Heart right ventricle (tissue), 16 donors: Measurements from ENCODE around the gene ABHD18. TPM values are rescaled to one million over a fixed set of nuclear protein-coding genes. Genes with fewer than 3 reads are reported as not detected.
"Not testable (repeated sequence)": the region's sequence is repeated elsewhere in the genome, so short reads cannot be mapped to it uniquely, and the experiment has no call there.

Source experiments
- ATAC-seq, 8 donors: fragments of 200-7000 bp; cut with Tn5 transposase; one replicate each; pipeline ENCODE4 v1.9.1; 2020; ENCODE audit warnings: mild to moderate bottlenecking in 8 of 8, moderate library complexity in 8 of 8, moderate number of reproducible peaks in 1 of 8
- DNase-seq, 2 donors: peaks; one replicate each; pipeline ENCODE4 v3.0.0-alpha.2; 2020
- H3K27ac ChIP-seq, 10 donors: fragments of 200-600 bp; sonication (generic) in 2 of 10; one replicate each; pipeline versions ENCODE4 v1.5.0 to v1.8.0; 2020 to 2022; ENCODE audit warnings: mild to moderate bottlenecking in 3 of 10
- H3K27me3 ChIP-seq, 7 donors: fragments of 200-600 bp; one replicate each; pipeline ENCODE4 v1.8.0; 2021 to 2022; ENCODE audit warnings: mild to moderate bottlenecking in 2 of 7
- H3K36me3 ChIP-seq, 9 donors: fragments of 200-600 bp; sonication (generic) in 1 of 9; one replicate each; pipeline versions ENCODE4 v1.5.0 to v1.8.0; 2020 to 2022; ENCODE audit warnings: mild to moderate bottlenecking in 2 of 9
- H3K4me1 ChIP-seq, 9 donors: fragments of 200-600 bp; sonication (generic) in 1 of 9; one replicate each; pipeline versions ENCODE4 v1.5.0 to v1.8.0; 2020 to 2022; ENCODE audit warnings: mild to moderate bottlenecking in 4 of 9
- H3K4me3 ChIP-seq, 10 donors: fragments of 200-600 bp; sonication (generic) in 2 of 10; one replicate each; pipeline versions ENCODE4 v1.5.0 to v1.8.0; 2020 to 2022; ENCODE audit warnings: mild to moderate bottlenecking in 7 of 10, moderate library complexity in 2 of 10
- H3K9me3 ChIP-seq, 11 donors: fragments of 200-600 bp in 10 of 11; sonication (generic) in 2 of 11; one replicate each; pipeline versions ENCODE4 v1.5.0 to v1.8.0; 2013 to 2022; ENCODE audit warnings: mild to moderate bottlenecking in 2 of 11, control low read depth in 1 of 11, moderate library complexity in 1 of 11
- WGBS, 2 donors: extraction: QIAGEN DNeasy Blood & Tissue Kit; methylation state at CpG; one replicate each; pipeline ENCODE4 v1.1.7; 2013; ENCODE audit warnings: inconsistent platforms in 1 of 2; 5-methylcytosine and 5-hydroxymethylcytosine counted together
- intact Hi-C, 10 donors: fragments of 100-400 bp; cut with DNase I; formaldehyde crosslinking; loops; one replicate each; pipeline versions ENCODE4 v1.11.1 to v1.14.2; 2022
- polyA plus RNA-seq, 2 donors: library from polyadenylated mRNA; stranded (reverse); fragments of 200-250 nt; gene quantifications; one replicate each; pipeline ENCODE4 v1.2.3, GENCODE V29; 2013
- total RNA-seq, 10 donors: library from RNA; stranded (reverse); fragmentation: NEBNext Ultra II Directional in 3 of 10; extraction: Animal tissue kit (Norgen Biotek cat#: 25700) in 3 of 10; gene quantifications; one replicate each; pipeline versions ENCODE4 v1.2.1 to v1.2.4, GENCODE V29; 2021 to 2023
- TF ChIP-seq, protein P1 (sequence below), 9 donors: fragments of 200-600 bp; sonication (generic) in 2 of 9; IDR thresholded peaks; one replicate each; pipeline versions ENCODE4 v1.5.0 to v1.8.0; 2021 to 2022; ENCODE audit warnings: antibody characterized with exemption in 9 of 9, mild to moderate bottlenecking in 5 of 9, moderate library complexity in 1 of 9
- donor health status: Arrhythmogenic right ventricular cardiomyopathy.
- donor health status: ischemic (EF 13 %, LVEDD 7.1; RV severe dilation, severe dysfunction).
- donor health status: healthy with polysubstance abuse.
- donor health status: DM: no; HTN: yes; CAD: no.
- donor health status: DM: no; HTN: no; CAD: no.
- donor health status: ischemic (EF 25% LVEDD 6.9; RV normal size, moderate dysfunction).
- donor health status: ischemic (EF 25% LVEDD 5.7; RV mildly dilated, moderate dysfunction).
- donor health status: healthy.
- donor health status: DM: yes; HTN: yes; CAD: no.
- donor health status: Ischemic cardiomyopathy.
- donor health status: ischemic (EF 35%, LVEDD 5.7; RV mildly dilated, moderate dysfunction).
- donor health status: nonischemic (EF 11% LVEDD 7.7; RV severe dilation, severe dysfunction).
- donor health status: DM: yes; HTN: yes; CAD: no.
- donor health status: PGD.
- donor health status: ischemic (EF 29% LVEDD 5.4; RV normal size, mild dysfunction).
- donor health status: nonischemic (EF 23%, LVEDD 6.1; RV moderate dilation, normal function).

The ABHD18 gene
- total and polyA plus RNA-seq, 12 donors = 4.7 to 55.9 (median 18.2) TPM

DNA sequence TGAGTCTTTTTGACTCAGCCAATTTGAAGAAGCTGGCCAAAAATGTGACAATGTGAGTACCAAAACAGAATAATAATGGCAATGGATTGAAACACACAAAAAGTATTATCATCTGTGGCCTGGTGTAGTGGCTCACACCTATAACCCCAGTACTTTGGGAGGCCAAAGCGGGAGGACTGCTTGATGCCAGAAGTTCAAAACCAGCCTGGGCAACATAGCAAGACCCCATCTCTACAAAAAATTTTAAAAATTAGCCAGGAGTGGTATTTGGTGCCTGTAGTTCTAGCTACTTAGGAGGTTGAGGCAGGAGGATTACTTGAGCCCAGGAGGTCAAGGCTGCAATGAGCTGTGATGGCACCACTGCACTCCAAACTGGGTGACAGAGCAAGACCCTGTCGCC lies 43.0 kb upstream of the ABHD18 start:
- ATAC-seq = no peak
- peaks cover 0 to 4% (median 0%) of the 10 kb centered on the region in 9 donors for H3K4me1 ChIP-seq
- DNase-seq = no peak
- no peaks in the 10 kb centered on the region for H3K27me3 ChIP-seq
- no peak overlapping the region for H3K4me3 ChIP-seq
- no peak overlapping the region for H3K27ac ChIP-seq
- 99 to 100% methylated on average over 2 of the region's 2 CpGs for WGBS, 2 donors
- H3K9me3 ChIP-seq = peaks cover 0 to 6% (median 0%) of the 10 kb centered on the region in 11 donors
- intact Hi-C loops = no loop called here
- TF ChIP-seq, protein P1, sequence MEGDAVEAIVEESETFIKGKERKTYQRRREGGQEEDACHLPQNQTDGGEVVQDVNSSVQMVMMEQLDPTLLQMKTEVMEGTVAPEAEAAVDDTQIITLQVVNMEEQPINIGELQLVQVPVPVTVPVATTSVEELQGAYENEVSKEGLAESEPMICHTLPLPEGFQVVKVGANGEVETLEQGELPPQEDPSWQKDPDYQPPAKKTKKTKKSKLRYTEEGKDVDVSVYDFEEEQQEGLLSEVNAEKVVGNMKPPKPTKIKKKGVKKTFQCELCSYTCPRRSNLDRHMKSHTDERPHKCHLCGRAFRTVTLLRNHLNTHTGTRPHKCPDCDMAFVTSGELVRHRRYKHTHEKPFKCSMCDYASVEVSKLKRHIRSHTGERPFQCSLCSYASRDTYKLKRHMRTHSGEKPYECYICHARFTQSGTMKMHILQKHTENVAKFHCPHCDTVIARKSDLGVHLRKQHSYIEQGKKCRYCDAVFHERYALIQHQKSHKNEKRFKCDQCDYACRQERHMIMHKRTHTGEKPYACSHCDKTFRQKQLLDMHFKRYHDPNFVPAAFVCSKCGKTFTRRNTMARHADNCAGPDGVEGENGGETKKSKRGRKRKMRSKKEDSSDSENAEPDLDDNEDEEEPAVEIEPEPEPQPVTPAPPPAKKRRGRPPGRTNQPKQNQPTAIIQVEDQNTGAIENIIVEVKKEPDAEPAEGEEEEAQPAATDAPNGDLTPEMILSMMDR (IDR thresholded peaks at IDR 0.05) = no peak
- H3K36me3 ChIP-seq = peaks cover 0 to 83% (median 25%) of the 10 kb centered on the region in 9 donors

DNA sequence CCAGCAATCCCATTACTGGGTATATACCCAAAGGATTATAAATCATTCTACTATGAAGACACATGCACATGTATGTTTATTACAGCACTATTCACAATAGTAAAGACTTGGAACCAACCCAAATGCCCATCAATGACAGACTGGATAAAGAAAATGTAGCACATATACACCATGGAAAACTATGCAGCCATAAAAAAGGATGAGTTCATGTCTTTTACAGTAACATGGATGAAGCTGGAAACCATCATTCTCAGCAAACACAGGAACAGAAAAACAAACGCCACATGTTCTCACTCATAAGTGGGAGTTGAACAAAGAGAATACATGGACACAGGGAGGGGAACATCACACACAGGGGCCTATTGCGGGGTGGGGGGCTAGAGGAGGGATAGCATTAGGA lies 39.5 kb upstream of the ABHD18 start:
- H3K4me3 ChIP-seq, H3K4me1 ChIP-seq, intact Hi-C loops, H3K27ac ChIP-seq, ATAC-seq, H3K27me3 ChIP-seq, H3K9me3 ChIP-seq, DNase-seq: not testable (repeated sequence)
- 98 to 100% methylated on average over 2 of the region's 2 CpGs for WGBS, 2 donors
- peaks cover 0 to 84% (median 25%) of the 10 kb centered on the region in 9 donors for H3K36me3 ChIP-seq

DNA sequence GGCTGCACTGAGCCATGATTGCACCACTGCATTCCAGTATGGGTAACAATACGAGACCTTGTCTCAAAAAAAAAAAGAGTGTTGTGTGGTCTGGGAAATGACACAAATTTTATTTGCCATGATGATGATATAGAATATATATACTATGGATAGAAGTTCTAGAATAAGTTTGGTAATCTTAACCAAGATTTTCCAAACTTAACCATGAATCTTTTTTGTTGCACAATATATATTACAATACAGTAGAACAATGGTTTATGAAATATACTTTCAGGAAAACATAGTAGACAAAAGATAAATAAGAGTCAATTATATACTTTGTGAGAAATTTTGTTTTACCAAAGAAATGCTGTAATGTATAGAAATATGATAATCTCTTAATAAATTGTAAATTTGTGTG lies 35.0 kb upstream of the ABHD18 start:
- no peak for ATAC-seq
- no peak for DNase-seq
- no peak overlapping the region for H3K27ac ChIP-seq
- peaks cover 0 to 6% (median 0%) of the 10 kb centered on the region in 11 donors for H3K9me3 ChIP-seq
- TF ChIP-seq, protein P1 (IDR thresholded peaks at IDR 0.05) = no peak
- WGBS, 2 donors = 96% methylated on average over 1 of the region's 1 CpG
- peaks cover 0 to 79% (median 17%) of the 10 kb centered on the region in 9 donors for H3K36me3 ChIP-seq
- no peaks in the 10 kb centered on the region for H3K27me3 ChIP-seq
- H3K4me1 ChIP-seq = no peaks in the 10 kb centered on the region
- intact Hi-C loops = no loop called here
- no peak overlapping the region for H3K4me3 ChIP-seq

DNA sequence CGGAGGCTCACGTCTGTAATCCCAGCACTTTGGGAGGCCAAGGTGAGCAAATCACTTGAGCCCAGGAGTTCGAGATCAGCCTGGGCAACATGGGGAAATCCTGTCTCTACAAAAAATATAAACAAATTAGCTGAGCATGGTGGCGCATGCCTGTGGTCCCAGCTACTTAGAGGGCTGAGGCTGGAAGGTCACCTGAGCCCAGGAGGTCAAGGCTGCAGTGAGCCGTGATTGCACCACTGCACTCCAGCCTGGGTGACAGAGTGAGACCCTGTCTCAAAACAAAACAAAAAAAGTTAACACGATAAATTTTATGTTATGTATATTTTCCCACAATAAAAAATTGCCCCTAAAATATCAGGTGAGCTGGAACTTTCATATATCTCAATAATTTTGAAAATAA lies 33.4 kb upstream of the ABHD18 start:
- peaks cover 0 to 63% (median 16%) of the 10 kb centered on the region in 9 donors for H3K36me3 ChIP-seq
- H3K9me3 ChIP-seq, H3K4me1 ChIP-seq, H3K4me3 ChIP-seq, H3K27me3 ChIP-seq, ATAC-seq, intact Hi-C loops, H3K27ac ChIP-seq, DNase-seq: not testable (repeated sequence)
- WGBS, 2 donors = 78 to 85% methylated on average over 6 of the region's 6 CpGs

DNA sequence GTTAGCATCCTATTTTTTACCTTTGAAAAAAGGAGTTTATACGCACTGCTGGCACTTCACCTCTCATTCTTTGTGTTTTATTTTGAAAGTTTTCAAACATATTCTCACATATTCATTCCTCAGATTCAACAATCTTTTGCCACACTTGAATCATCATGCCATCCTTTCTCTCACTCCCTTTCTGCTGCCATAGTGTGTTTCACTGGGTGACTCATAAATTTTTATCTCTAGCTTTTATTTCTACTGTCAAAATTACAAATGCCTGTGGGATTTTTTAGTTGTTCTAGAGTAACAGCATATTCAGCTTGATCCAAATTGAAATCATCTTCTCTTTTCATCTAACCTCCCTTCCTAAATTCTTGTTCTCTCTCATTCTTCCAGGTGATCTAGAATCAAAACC lies 28.2 kb upstream of the ABHD18 start:
- H3K27me3 ChIP-seq = no peaks in the 10 kb centered on the region
- WGBS, 2 donors = 95 to 100% methylated on average over 1 of the region's 1 CpG
- TF ChIP-seq, protein P1 (IDR thresholded peaks at IDR 0.05) = no peak
- H3K9me3 ChIP-seq = no peaks in the 10 kb centered on the region
- no peak overlapping the region for H3K4me3 ChIP-seq
- ATAC-seq = no peak
- DNase-seq = no peak
- no peak overlapping the region for H3K27ac ChIP-seq
- H3K36me3 ChIP-seq = peaks cover 0 to 44% (median 6%) of the 10 kb centered on the region in 9 donors
- no peaks in the 10 kb centered on the region for H3K4me1 ChIP-seq
- intact Hi-C loops = no loop called here
